ENCODE results near the gene TMCO4.

- TF ChIP-seq CTCF (IDR thresholded peaks at IDR 0.05) (peak; percentile 24), EZH2 (IDR thresholded peaks at IDR 0.05; ENCODE audit: borderline replicate concordance, insufficient read depth, low read depth, low read length, poor library complexity, severe bottlenecking) (no peak)
Measured at GRCh38 chr1:19799230-19800075, at the start of gene TMCO4.

Data from B cell (primary cell).